ENCODE data around the gene RPA1. TPM values are rescaled to one million over a fixed set of nuclear protein-coding genes. Genes with fewer than 3 reads are reported as not detected.

The RPA1 gene
- total and polyA plus RNA-seq, 2 of the 8 experiments (the other 6 are each of a cell fraction or from before 2014, with no cell fraction given) = 79.1 to 194 TPM

- no peak overlapping the region for H2BK5ac ChIP-seq (ENCODE audit: low read depth, low read length)
- H2BK120ac ChIP-seq (replicated peaks; ENCODE audit: low read depth, low read length) = no peak overlapping the region
- H4K20me1 ChIP-seq (replicated peaks in 1 of 2; ENCODE audit: control insufficient read depth in 1 of 2, insufficient read depth in 2 of 2, low read length in 2 of 2) = peaks cover 2 to 5% of the 10 kb centered on the region in 2 experiments
- no peak overlapping the region for H4K8ac ChIP-seq (ENCODE audit: extremely low read depth, insufficient read depth, low read length)
- no peak overlapping the region for H2AK5ac ChIP-seq (ENCODE audit: low read depth, low read length)
- H2AFZ ChIP-seq (ENCODE audit: low read length) = no peak overlapping the region
- ChIA-PET POLR2A (ENCODE audit: partially characterized antibody) (no interaction called here), CTCF (ENCODE audit: partially characterized antibody) (interaction anchor here (0.6 to 3.4 kb wide), 26 partner anchors 9 to 363 kb away, joined by 3 to 18 read pairs (median 4); partner anchors contain the start of genes DPH1, OVCA2, RPA1 and SMYD4)
- no peak overlapping the region for H2BK20ac ChIP-seq (ENCODE audit: low read length)
- H3K14ac ChIP-seq (ENCODE audit: insufficient read length) = no peak overlapping the region
- 88% methylated on average over 10 of the region's 10 CpGs; no CpG with 5 or more reads in 1 of the 2 experiments for WGBS, 2 experiments (ENCODE audit: extremely low coverage in 1 of 2, insufficient coverage in 1 of 2, insufficient read length in 1 of 2, insufficient replicate concordance in 2 of 2, low coverage in 1 of 2, low lambda C conversion rate in 2 of 2, missing lambda C conversion rate in 1 of 2)
- no peak overlapping the region for H4K91ac ChIP-seq (replicated peaks; ENCODE audit: insufficient read length, low read length)
- TF ChIP-seq KDM1A (IDR thresholded peaks at IDR 0.05; ENCODE audit: borderline replicate concordance, low read length) (peak; percentile 62; the same call in 1 of the 2 replicates), TAF1 (IDR thresholded peaks at IDR 0.05; ENCODE audit: low read depth, low read length) (no peak), CBX5 (IDR thresholded peaks at IDR 0.05; ENCODE audit: low read depth, low read length) (no peak), RAD21 (IDR thresholded peaks at IDR 0.05 in 1 of 2, conservative IDR thresholded peaks at IDR 0.05 in 1 of 2; ENCODE audit: low read depth in 2 of 2, low read length in 2 of 2) (peak; percentile 54 to 64), EZH2 (IDR thresholded peaks at IDR 0.05; ENCODE audit: low read depth, low read length, severe bottlenecking) (no peak), SP4 (IDR thresholded peaks at IDR 0.05; ENCODE audit: low read length) (no peak)
- TF ChIP-seq, protein P1, sequence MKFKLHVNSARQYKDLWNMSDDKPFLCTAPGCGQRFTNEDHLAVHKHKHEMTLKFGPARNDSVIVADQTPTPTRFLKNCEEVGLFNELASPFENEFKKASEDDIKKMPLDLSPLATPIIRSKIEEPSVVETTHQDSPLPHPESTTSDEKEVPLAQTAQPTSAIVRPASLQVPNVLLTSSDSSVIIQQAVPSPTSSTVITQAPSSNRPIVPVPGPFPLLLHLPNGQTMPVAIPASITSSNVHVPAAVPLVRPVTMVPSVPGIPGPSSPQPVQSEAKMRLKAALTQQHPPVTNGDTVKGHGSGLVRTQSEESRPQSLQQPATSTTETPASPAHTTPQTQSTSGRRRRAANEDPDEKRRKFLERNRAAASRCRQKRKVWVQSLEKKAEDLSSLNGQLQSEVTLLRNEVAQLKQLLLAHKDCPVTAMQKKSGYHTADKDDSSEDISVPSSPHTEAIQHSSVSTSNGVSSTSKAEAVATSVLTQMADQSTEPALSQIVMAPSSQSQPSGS (IDR thresholded peaks at IDR 0.05; ENCODE audit: low read length) = no peak
- TF ChIP-seq, protein P2, sequence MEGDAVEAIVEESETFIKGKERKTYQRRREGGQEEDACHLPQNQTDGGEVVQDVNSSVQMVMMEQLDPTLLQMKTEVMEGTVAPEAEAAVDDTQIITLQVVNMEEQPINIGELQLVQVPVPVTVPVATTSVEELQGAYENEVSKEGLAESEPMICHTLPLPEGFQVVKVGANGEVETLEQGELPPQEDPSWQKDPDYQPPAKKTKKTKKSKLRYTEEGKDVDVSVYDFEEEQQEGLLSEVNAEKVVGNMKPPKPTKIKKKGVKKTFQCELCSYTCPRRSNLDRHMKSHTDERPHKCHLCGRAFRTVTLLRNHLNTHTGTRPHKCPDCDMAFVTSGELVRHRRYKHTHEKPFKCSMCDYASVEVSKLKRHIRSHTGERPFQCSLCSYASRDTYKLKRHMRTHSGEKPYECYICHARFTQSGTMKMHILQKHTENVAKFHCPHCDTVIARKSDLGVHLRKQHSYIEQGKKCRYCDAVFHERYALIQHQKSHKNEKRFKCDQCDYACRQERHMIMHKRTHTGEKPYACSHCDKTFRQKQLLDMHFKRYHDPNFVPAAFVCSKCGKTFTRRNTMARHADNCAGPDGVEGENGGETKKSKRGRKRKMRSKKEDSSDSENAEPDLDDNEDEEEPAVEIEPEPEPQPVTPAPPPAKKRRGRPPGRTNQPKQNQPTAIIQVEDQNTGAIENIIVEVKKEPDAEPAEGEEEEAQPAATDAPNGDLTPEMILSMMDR (IDR thresholded peaks at IDR 0.05; ENCODE audit: control extremely low read depth in 1 of 3, insufficient read depth in 1 of 3, low read depth in 1 of 3, low read length in 3 of 3) = peak in 2 of 3 experiments; percentile 57 to 62; a peak in 3 of 4 replicates
- H3K27ac ChIP-seq (ENCODE audit: low read depth, low read length) = no peak overlapping the region
- no peak overlapping the region for H2BK12ac ChIP-seq (ENCODE audit: low read depth, low read length)
- H3K9ac ChIP-seq (replicated peaks in 1 of 4; ENCODE audit: extremely low read depth in 1 of 4, low read depth in 3 of 4, low read length in 3 of 4) = no peak overlapping the region; a peak in 1 of 7 replicates
- H3K23ac ChIP-seq (ENCODE audit: insufficient read length) = no peak overlapping the region
- H3K56ac ChIP-seq (replicated peaks; ENCODE audit: insufficient read length, low read depth, low read length) = no peak overlapping the region
- no peaks in the 10 kb centered on the region for H3K9me3 ChIP-seq (ENCODE audit: insufficient read depth in 2 of 2, low read depth in 1 of 2, low read length in 1 of 2)
- no peak overlapping the region for H3K4me2 ChIP-seq (ENCODE audit: insufficient read depth in 1 of 2, low read depth in 2 of 2, low read length in 2 of 2)
- H3K23me2 ChIP-seq (ENCODE audit: low read depth, low read length) = no peaks in the 10 kb centered on the region
- no peak overlapping the region for H3K4ac ChIP-seq (replicated peaks; ENCODE audit: insufficient read length, low read depth, low read length)
- no peak overlapping the region for H3K4me3 ChIP-seq (ENCODE audit: extremely low read depth in 1 of 4, insufficient read depth in 2 of 4, low read depth in 3 of 4, low read length in 4 of 4)
- H3K79me1 ChIP-seq (ENCODE audit: low read depth, low read length) = no peaks in the 10 kb centered on the region; the same call in 1 of the 2 replicates
- H4K5ac ChIP-seq (ENCODE audit: insufficient read length, low read depth, low read length) = no peak overlapping the region
- DNase-seq (ENCODE audit: low read depth in 1 of 2, low spot score in 2 of 2) (peak in 1 of 2 experiments; percentile 58), FAIRE-seq (no peak)
- no peak overlapping the region for H3K18ac ChIP-seq (ENCODE audit: extremely low read depth, low read length)
- H3K4me1 ChIP-seq (replicated peaks in 1 of 4; ENCODE audit: control insufficient read depth in 3 of 4, insufficient read depth in 4 of 4, low read length in 3 of 4) = no peaks in the 10 kb centered on the region
- no peaks in the 10 kb centered on the region for H3K79me2 ChIP-seq (ENCODE audit: control insufficient read depth in 1 of 2, insufficient read depth in 2 of 2, low read length in 2 of 2)
- H3K27me3 ChIP-seq (replicated peaks in 1 of 4; ENCODE audit: control insufficient read depth in 3 of 4, extremely low read depth in 1 of 4, insufficient read depth in 3 of 4, low read length in 3 of 4) = no peaks in the 10 kb centered on the region
- H2BK15ac ChIP-seq (ENCODE audit: low read length) = no peak overlapping the region
- peaks cover 36 to 69% (median 60%) of the 10 kb centered on the region in 4 experiments for H3K36me3 ChIP-seq (ENCODE audit: control insufficient read depth in 2 of 4, insufficient read depth in 4 of 4, low read length in 3 of 4)
Measured at GRCh38 chr17:1882836-1883235, 53.0 kb downstream of the RPA1 start.

Measured in H1 (cell line).